H9 (cell line): ENCODE data around the gene SLC26A2. TPM values are rescaled to one million over a fixed set of nuclear protein-coding genes. Genes with fewer than 3 reads are reported as not detected.
A peak's percentile ranks its signal among the peaks of the same experiment; 100 is the strongest.

Experiments used
- DNase-seq: peaks from one replicate; pipeline ENCODE4 v3.0.0-alpha.2; 2017
- H2AFZ ChIP-seq: one replicate; pipeline ENCODE4 v1.6.1; 2013; ENCODE audit warnings: mild to moderate bottlenecking, low read length, control low read depth, moderate library complexity
- H2AK5ac ChIP-seq: 2 replicates; pipeline ENCODE4 v1.6.1; 2013; ENCODE audit warnings: low read length, control low read depth, mixed read lengths; ENCODE audit not compliant: insufficient read length
- H2BK120ac ChIP-seq: one replicate; pipeline ENCODE4 v1.6.1; 2013; ENCODE audit warnings: low read depth, mild to moderate bottlenecking, low read length, control low read depth, inconsistent platforms; ENCODE audit not compliant: poor library complexity, severe bottlenecking
- H2BK12ac ChIP-seq: 2 replicates; pipeline ENCODE4 v1.6.1; 2013; ENCODE audit warnings: low read length, control low read depth, mixed read lengths, low read depth; ENCODE audit not compliant: insufficient read length
- H2BK15ac ChIP-seq: 2 replicates; pipeline ENCODE4 v1.6.1; 2013; ENCODE audit warnings: low read depth, low read length, control low read depth
- H2BK20ac ChIP-seq: one replicate; pipeline ENCODE4 v1.6.1; 2013; ENCODE audit warnings: low read depth, mild to moderate bottlenecking, low read length, control low read depth, inconsistent platforms; ENCODE audit not compliant: poor library complexity, severe bottlenecking
- H2BK5ac ChIP-seq: 2 replicates; pipeline ENCODE4 v1.6.1; 2013; ENCODE audit warnings: low read length, control low read depth, mixed read lengths; ENCODE audit not compliant: insufficient read length
- H3K14ac ChIP-seq: 2 replicates; pipeline ENCODE4 v1.6.1; 2013; ENCODE audit warnings: low read length, control low read depth; ENCODE audit not compliant: insufficient read depth
- H3K18ac ChIP-seq: 2 replicates; pipeline ENCODE4 v1.6.1; 2013; ENCODE audit warnings: low read depth, mild to moderate bottlenecking, mixed read lengths, low read length, control low read depth; ENCODE audit not compliant: insufficient read length
- H3K23ac ChIP-seq: 2 replicates; pipeline ENCODE4 v1.6.1; 2013; ENCODE audit warnings: low read length, control low read depth, mixed read lengths, low read depth; ENCODE audit not compliant: insufficient read length
- H3K23me2 ChIP-seq: 2 replicates; pipeline ENCODE4 v1.6.1; 2013; ENCODE audit warnings: low read depth, mild to moderate bottlenecking, mixed read lengths, low read length, control low read depth; ENCODE audit not compliant: insufficient read length, poor library complexity, severe bottlenecking
- H3K27ac ChIP-seq: 2 replicates; pipeline ENCODE4 v1.5.1; 2013; ENCODE audit warnings: low read length, control low read depth, mixed read lengths, low read depth; ENCODE audit not compliant: insufficient read length
- H3K27me3 ChIP-seq: 2 replicates; pipeline ENCODE4 v1.6.1; 2013; ENCODE audit warnings: low read length, control low read depth, inconsistent platforms; ENCODE audit not compliant: insufficient read depth
- H3K4ac ChIP-seq: 2 replicates; pipeline ENCODE4 v1.6.1; 2013; ENCODE audit warnings: low read depth, mild to moderate bottlenecking, control low read depth, inconsistent platforms, low read length, moderate library complexity
- H3K4me1 ChIP-seq: 2 replicates; pipeline ENCODE4 v1.6.1; 2013; ENCODE audit warnings: low read length, control low read depth, inconsistent platforms; ENCODE audit not compliant: insufficient read depth
- H3K4me2 ChIP-seq: 2 replicates; pipeline ENCODE4 v1.6.1; 2013; ENCODE audit warnings: low read length, control low read depth, mixed read lengths; ENCODE audit not compliant: insufficient read length, insufficient read depth
- H3K56ac ChIP-seq: 2 replicates; pipeline ENCODE4 v1.6.1; 2013; ENCODE audit warnings: low read depth, mild to moderate bottlenecking, mixed read lengths, low read length, control low read depth; ENCODE audit not compliant: insufficient read length
- H3K79me1 ChIP-seq: 2 replicates; pipeline ENCODE4 v1.6.1; 2013; ENCODE audit warnings: low read depth, mild to moderate bottlenecking, moderate library complexity, low read length, control low read depth, inconsistent platforms; ENCODE audit not compliant: insufficient read depth, poor library complexity, severe bottlenecking
- H3K79me2 ChIP-seq: 2 replicates; pipeline ENCODE4 v1.6.1; 2013; ENCODE audit warnings: low read length, control low read depth, inconsistent platforms; ENCODE audit not compliant: insufficient read depth
- H3K9ac ChIP-seq: 2 replicates; pipeline ENCODE4 v1.6.1; 2013; ENCODE audit warnings: low read length, control low read depth, mixed read lengths; ENCODE audit not compliant: insufficient read length; ENCODE audit errors: extremely low read depth
- H3K9me3 ChIP-seq: one replicate; pipeline ENCODE4 v1.6.1; 2013; ENCODE audit warnings: low read depth, low read length, inconsistent platforms; ENCODE audit not compliant: control insufficient read depth
- H3T11ph ChIP-seq: one replicate; pipeline ENCODE4 v1.6.1; 2013; ENCODE audit warnings: mild to moderate bottlenecking, low read length, control low read depth, inconsistent platforms
- H4K20me1 ChIP-seq: one replicate; pipeline ENCODE4 v1.6.1; 2013; ENCODE audit not compliant: control insufficient read depth, insufficient read length, insufficient read depth
- H4K5ac ChIP-seq: 2 replicates; pipeline ENCODE4 v1.6.1; 2013; ENCODE audit warnings: low read depth, mild to moderate bottlenecking, mixed read lengths, low read length, control low read depth; ENCODE audit not compliant: insufficient read length
- H4K8ac ChIP-seq: replicated peaks from 2 replicates; pipeline ENCODE4 v1.6.1; 2013; ENCODE audit warnings: low read length, control low read depth, mixed read lengths, low read depth; ENCODE audit not compliant: insufficient read length
- H4K91ac ChIP-seq: 2 replicates; pipeline ENCODE4 v1.6.1; 2013; ENCODE audit warnings: low read depth, mild to moderate bottlenecking, moderate library complexity, mixed read lengths, low read length, control low read depth; ENCODE audit not compliant: insufficient read length
- H3K27ac Mint-ChIP-seq, 3 experiments: 2 replicates in 2 of 3; 3 replicates in 1 of 3; pipeline ENCODE4 v1.8.0; 2020 to 2021; ENCODE audit warnings: mixed read lengths in 3 of 3, mild to moderate bottlenecking in 1 of 3, moderate library complexity in 1 of 3
- H3K27me3 Mint-ChIP-seq: 2 replicates; pipeline ENCODE4 v1.8.0; 2021; ENCODE audit warnings: low read depth, mild to moderate bottlenecking, moderate library complexity, mixed read lengths
- H3K36me3 Mint-ChIP-seq, 3 experiments: 2 replicates in 2 of 3; 3 replicates in 1 of 3; pipeline ENCODE4 v1.8.0; 2020 to 2021; ENCODE audit warnings: low read depth in 3 of 3, mixed read lengths in 3 of 3; ENCODE audit not compliant: insufficient read depth in 1 of 3
- H3K4me1 Mint-ChIP-seq, 2 experiments: 2 replicates each; pipeline ENCODE4 v1.8.0; 2020; ENCODE audit warnings: mixed read lengths in 2 of 2
- H3K4me3 Mint-ChIP-seq, 2 experiments: 2 replicates in 1 of 2; 3 replicates in 1 of 2; pipeline ENCODE4 v1.8.0; 2020 to 2021; ENCODE audit warnings: mild to moderate bottlenecking in 2 of 2, mixed read lengths in 2 of 2, moderate library complexity in 1 of 2
- H3K9me3 Mint-ChIP-seq, 2 experiments: 2 replicates in 1 of 2; 3 replicates in 1 of 2; pipeline ENCODE4 v1.8.0; 2020; ENCODE audit warnings: mild to moderate bottlenecking in 2 of 2, mixed read lengths in 2 of 2, moderate library complexity in 1 of 2
- WGBS: extraction: QIAGEN DNeasy Blood & Tissue Kit; methylation state at CpG from one replicate; pipeline ENCODE4 v1.1.7; 2013; ENCODE audit warnings: missing lambda C conversion rate, low lambda C conversion rate, mixed read lengths; ENCODE audit not compliant: insufficient read length; ENCODE audit errors: extremely low coverage; 5-methylcytosine and 5-hydroxymethylcytosine counted together
- total RNA-seq: library from RNA; stranded (reverse); gene quantifications from 2 replicates; pipeline ENCODE4 v1.2.1, GENCODE V29; 2021
- TF ChIP-seq, protein P1 (sequence below): fragments of 200-600 bp; sonication (generic); conservative IDR thresholded peaks from 3 replicates; pipeline ENCODE4 v1.8.0; 2021; ENCODE audit warnings: antibody characterized with exemption, mild to moderate bottlenecking

SLC26A2 gene
- total RNA-seq, 1 experiment from 2014 or later: 5.9 TPM

DNA sequence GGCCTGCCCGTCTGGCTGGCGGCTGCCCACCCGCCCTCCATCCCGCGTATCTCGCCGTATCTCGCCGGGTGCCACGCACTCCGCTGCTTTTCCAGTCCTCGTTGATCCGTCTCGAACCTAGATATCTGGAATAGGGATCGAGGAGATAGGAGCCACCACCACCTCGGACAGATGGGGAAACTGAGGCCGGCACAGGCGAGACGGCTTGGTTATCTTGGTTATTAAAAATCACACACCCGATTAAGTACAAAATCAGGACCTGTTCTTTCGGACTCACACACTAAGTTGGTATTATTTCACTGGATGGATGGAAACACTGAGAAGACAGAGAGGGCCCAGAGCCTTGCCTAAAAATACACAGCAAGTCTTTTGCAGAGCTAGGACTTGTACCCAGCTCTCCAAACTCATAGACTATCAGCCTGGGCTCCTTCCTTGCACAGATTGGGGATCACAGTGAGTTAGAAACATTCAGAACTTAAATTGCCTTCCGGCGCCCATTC lies 678 bp downstream of the SLC26A2 start:
- H3K4me2 ChIP-seq: peak overlapping the region; percentile 58
- no peak overlapping the region for H3K4ac ChIP-seq
- H3T11ph ChIP-seq: no peak overlapping the region
- peaks cover 13 to 16% of the 10 kb centered on the region in 2 experiments for H3K4me1 Mint-ChIP-seq
- H3K9me3 ChIP-seq: no peaks in the 10 kb centered on the region
- no peaks in the 10 kb centered on the region for H4K20me1 ChIP-seq
- WGBS: no CpG with 5 or more reads among the region's 23 CpGs
- no peak overlapping the region for H4K91ac ChIP-seq
- H3K23ac ChIP-seq: no peak overlapping the region
- no peak overlapping the region for H2BK5ac ChIP-seq
- no peak overlapping the region for H3K27ac Mint-ChIP-seq
- H3K36me3 Mint-ChIP-seq: peaks cover 0 to 2% (median 0%) of the 10 kb centered on the region in 3 experiments; a peak in 1 of 7 replicates
- no peaks in the 10 kb centered on the region; the same call in 1 of the 2 replicates for H3K27me3 ChIP-seq
- no peak overlapping the region for H2BK120ac ChIP-seq
- H3K9ac ChIP-seq: no peak overlapping the region
- H3K27ac ChIP-seq: no peak overlapping the region
- H2BK15ac ChIP-seq: no peak overlapping the region
- no peak overlapping the region for H2AK5ac ChIP-seq
- H3K27me3 Mint-ChIP-seq: peaks cover 9% of the 10 kb centered on the region
- H3K4me3 Mint-ChIP-seq: peak overlapping the region; percentile 85 to 95
- no peak overlapping the region for H4K8ac ChIP-seq
- no peak overlapping the region for H2BK20ac ChIP-seq
- H3K14ac ChIP-seq: no peak overlapping the region
- H3K23me2 ChIP-seq: peaks cover 5% of the 10 kb centered on the region
- H3K4me1 ChIP-seq: peaks cover 2% of the 10 kb centered on the region; the same call in 1 of the 2 replicates
- H3K79me1 ChIP-seq: no peaks in the 10 kb centered on the region
- no peaks in the 10 kb centered on the region for H3K9me3 Mint-ChIP-seq
- no peak overlapping the region for H3K56ac ChIP-seq
- H3K79me2 ChIP-seq: no peaks in the 10 kb centered on the region
- no peak overlapping the region for H3K18ac ChIP-seq
- H4K5ac ChIP-seq: no peak overlapping the region
- TF ChIP-seq, protein P1, sequence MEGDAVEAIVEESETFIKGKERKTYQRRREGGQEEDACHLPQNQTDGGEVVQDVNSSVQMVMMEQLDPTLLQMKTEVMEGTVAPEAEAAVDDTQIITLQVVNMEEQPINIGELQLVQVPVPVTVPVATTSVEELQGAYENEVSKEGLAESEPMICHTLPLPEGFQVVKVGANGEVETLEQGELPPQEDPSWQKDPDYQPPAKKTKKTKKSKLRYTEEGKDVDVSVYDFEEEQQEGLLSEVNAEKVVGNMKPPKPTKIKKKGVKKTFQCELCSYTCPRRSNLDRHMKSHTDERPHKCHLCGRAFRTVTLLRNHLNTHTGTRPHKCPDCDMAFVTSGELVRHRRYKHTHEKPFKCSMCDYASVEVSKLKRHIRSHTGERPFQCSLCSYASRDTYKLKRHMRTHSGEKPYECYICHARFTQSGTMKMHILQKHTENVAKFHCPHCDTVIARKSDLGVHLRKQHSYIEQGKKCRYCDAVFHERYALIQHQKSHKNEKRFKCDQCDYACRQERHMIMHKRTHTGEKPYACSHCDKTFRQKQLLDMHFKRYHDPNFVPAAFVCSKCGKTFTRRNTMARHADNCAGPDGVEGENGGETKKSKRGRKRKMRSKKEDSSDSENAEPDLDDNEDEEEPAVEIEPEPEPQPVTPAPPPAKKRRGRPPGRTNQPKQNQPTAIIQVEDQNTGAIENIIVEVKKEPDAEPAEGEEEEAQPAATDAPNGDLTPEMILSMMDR: no peak
- DNase-seq: no peak
- H2AFZ ChIP-seq: no peak overlapping the region
- no peak overlapping the region for H2BK12ac ChIP-seq
